ENCODE results near the gene PIK3R1. TPM values are rescaled to one million over a fixed set of nuclear protein-coding genes. Genes with fewer than 3 reads are reported as not detected.
A peak's percentile ranks its signal among the peaks of the same experiment; 100 is the strongest.

The PIK3R1 gene
- polyA plus RNA-seq, 1 donor (not counting 4 experiments of a cell fraction or from before 2014, with no cell fraction given), result 16.7 TPM

DNA sequence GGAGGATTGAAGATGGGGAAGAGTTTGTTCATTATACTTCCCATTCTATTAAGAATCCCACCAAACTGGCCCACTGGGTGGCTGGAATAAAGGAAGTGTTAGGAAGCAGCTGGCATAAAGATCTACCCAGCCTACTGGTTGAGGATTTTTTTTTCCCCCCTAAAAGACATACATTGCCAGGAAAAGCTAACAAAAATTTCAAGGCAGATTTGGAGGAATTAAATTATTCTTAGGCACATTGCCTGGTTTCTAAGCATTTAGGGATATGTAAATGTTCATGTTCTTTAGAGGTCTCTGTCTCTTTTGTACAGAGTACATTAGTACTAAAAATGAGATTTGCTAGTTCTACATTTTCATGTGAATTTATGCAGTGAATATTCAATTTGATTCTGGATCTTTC lies 8.3 kb downstream of the PIK3R1 start:
- Histone ChIP-seq H3K4me2 (ENCODE audit: control insufficient read depth, extremely low read depth, insufficient read depth, low read depth, low read length) (peak overlapping the region; percentile 0), H3K79me2 (ENCODE audit: control insufficient read depth, insufficient read depth, low read length) (peaks cover 61% of the 10 kb centered on the region), H3K36me3 (ENCODE audit: control insufficient read depth in 2 of 2, extremely low read depth in 1 of 2, insufficient read depth in 2 of 2, low read length in 2 of 2) (peaks cover 10 to 15% of the 10 kb centered on the region in 2 experiments), H3K9me3 (ENCODE audit: control insufficient read depth, low read depth, low read length) (no peaks in the 10 kb centered on the region), H3K4me1 (ENCODE audit: control insufficient read depth, extremely low read depth, insufficient read depth, low read length) (peaks cover 26% of the 10 kb centered on the region), H2AFZ (ENCODE audit: control insufficient read depth, low read length) (no peak overlapping the region), H3K9ac (ENCODE audit: control insufficient read depth, extremely low read depth, insufficient read depth, low read length) (no peak overlapping the region), H3K9me1 (ENCODE audit: control insufficient read depth, extremely low read depth, insufficient read depth, low read length) (no peaks in the 10 kb centered on the region), H3K4me3 (ENCODE audit: control insufficient read depth in 2 of 3, extremely low read depth in 1 of 3, insufficient read depth in 2 of 3, low read depth in 1 of 3, low read length in 3 of 3) (no peak overlapping the region), H3K27ac (ENCODE audit: control insufficient read depth, insufficient read depth, low read length) (no peak overlapping the region), H4K20me1 (ENCODE audit: control insufficient read depth, extremely low read depth, insufficient read depth, low read length) (no peaks in the 10 kb centered on the region), H3K27me3 (ENCODE audit: control insufficient read depth, extremely low read depth, insufficient read depth, low read length) (no peaks in the 10 kb centered on the region)
- no peak for DNase-seq (ENCODE audit: low read depth, low spot score)
- dilution Hi-C loops (cut with MboI; ENCODE audit: extremely low pct_ligation_motif_present, low sequenced_read_pairs), result no loop called here
- FAIRE-seq, result no peak
- TF ChIP-seq, protein P1, sequence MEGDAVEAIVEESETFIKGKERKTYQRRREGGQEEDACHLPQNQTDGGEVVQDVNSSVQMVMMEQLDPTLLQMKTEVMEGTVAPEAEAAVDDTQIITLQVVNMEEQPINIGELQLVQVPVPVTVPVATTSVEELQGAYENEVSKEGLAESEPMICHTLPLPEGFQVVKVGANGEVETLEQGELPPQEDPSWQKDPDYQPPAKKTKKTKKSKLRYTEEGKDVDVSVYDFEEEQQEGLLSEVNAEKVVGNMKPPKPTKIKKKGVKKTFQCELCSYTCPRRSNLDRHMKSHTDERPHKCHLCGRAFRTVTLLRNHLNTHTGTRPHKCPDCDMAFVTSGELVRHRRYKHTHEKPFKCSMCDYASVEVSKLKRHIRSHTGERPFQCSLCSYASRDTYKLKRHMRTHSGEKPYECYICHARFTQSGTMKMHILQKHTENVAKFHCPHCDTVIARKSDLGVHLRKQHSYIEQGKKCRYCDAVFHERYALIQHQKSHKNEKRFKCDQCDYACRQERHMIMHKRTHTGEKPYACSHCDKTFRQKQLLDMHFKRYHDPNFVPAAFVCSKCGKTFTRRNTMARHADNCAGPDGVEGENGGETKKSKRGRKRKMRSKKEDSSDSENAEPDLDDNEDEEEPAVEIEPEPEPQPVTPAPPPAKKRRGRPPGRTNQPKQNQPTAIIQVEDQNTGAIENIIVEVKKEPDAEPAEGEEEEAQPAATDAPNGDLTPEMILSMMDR (optimal IDR thresholded peaks at IDR 0.05 in 1 of 3, IDR thresholded peaks at IDR 0.05 in 1 of 3, conservative IDR thresholded peaks at IDR 0.05 in 1 of 3; ENCODE audit: extremely low read depth in 1 of 3, insufficient read depth in 2 of 3, low read length in 3 of 3), result no peak
- no peak for TF ChIP-seq EZH2 (IDR thresholded peaks at IDR 0.05; ENCODE audit: low read length)

DNA sequence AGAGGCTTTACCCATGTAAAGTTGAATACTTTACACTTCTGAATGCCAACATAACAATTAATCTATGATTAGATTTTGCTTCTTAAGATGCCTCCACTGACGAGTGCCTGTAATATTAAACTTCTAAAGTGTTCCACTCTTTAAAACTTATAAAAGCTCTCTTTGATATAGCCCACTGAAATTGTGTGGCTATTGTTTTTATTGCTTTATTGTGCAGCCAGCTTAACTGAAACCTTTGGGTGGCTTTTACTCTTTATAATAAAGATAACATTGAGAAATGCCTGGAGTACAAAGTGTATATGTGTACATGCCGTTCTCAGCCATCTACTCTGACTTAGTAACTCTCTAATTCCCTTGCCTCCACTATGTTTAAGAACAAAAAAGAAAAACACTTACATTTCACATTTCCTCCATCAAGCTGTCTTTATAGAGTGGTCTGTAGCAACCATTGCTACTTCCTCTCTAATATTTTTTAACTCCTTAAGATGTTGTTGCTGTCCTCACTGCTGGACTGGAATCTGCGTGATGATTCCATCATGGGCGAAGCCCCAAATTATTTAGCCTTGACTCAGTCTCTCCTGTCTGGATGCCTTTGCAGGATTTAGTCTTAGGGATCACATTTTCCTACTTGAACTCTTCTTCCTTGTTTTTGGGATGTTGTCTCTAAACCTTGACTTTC lies 9.1 kb downstream of the PIK3R1 start:
- no peaks in the 10 kb centered on the region for H3K9me1 ChIP-seq (ENCODE audit: control insufficient read depth, extremely low read depth, insufficient read depth, low read length)
- H3K9ac ChIP-seq (ENCODE audit: control insufficient read depth, extremely low read depth, insufficient read depth, low read length), result no peak overlapping the region
- H3K79me2 ChIP-seq (ENCODE audit: control insufficient read depth, insufficient read depth, low read length), result peaks cover 59% of the 10 kb centered on the region
- H3K4me3 ChIP-seq (ENCODE audit: control insufficient read depth in 2 of 3, extremely low read depth in 1 of 3, insufficient read depth in 2 of 3, low read depth in 1 of 3, low read length in 3 of 3), result peak overlapping the region in 2 of 3 experiments; percentile 20 to 29
- peaks cover 26% of the 10 kb centered on the region for H3K4me1 ChIP-seq (ENCODE audit: control insufficient read depth, extremely low read depth, insufficient read depth, low read length)
- no peak for FAIRE-seq
- peak overlapping the region; percentile 50 for H3K27ac ChIP-seq (ENCODE audit: control insufficient read depth, insufficient read depth, low read length)
- H3K9me3 ChIP-seq (ENCODE audit: control insufficient read depth, low read depth, low read length), result no peaks in the 10 kb centered on the region
- no peaks in the 10 kb centered on the region for H3K27me3 ChIP-seq (ENCODE audit: control insufficient read depth, extremely low read depth, insufficient read depth, low read length)
- TF ChIP-seq EZH2 (IDR thresholded peaks at IDR 0.05; ENCODE audit: low read length), result no peak
- TF ChIP-seq, protein P1 (optimal IDR thresholded peaks at IDR 0.05 in 1 of 3, IDR thresholded peaks at IDR 0.05 in 1 of 3, conservative IDR thresholded peaks at IDR 0.05 in 1 of 3; ENCODE audit: extremely low read depth in 1 of 3, insufficient read depth in 2 of 3, low read length in 3 of 3), result no peak
- dilution Hi-C loops (cut with MboI; ENCODE audit: extremely low pct_ligation_motif_present, low sequenced_read_pairs), result no loop called here
- DNase-seq (ENCODE audit: low read depth, low spot score), result no peak
- no peaks in the 10 kb centered on the region for H4K20me1 ChIP-seq (ENCODE audit: control insufficient read depth, extremely low read depth, insufficient read depth, low read length)
- H3K36me3 ChIP-seq (ENCODE audit: control insufficient read depth in 2 of 2, extremely low read depth in 1 of 2, insufficient read depth in 2 of 2, low read length in 2 of 2), result peaks cover 10 to 15% of the 10 kb centered on the region in 2 experiments
- H3K4me2 ChIP-seq (ENCODE audit: control insufficient read depth, extremely low read depth, insufficient read depth, low read depth, low read length), result peak overlapping the region; percentile 79
- no peak overlapping the region for H2AFZ ChIP-seq (ENCODE audit: control insufficient read depth, low read length)

All from keratinocyte (primary cell).